ENCODE results near the gene CARMIL1.

CARMIL1 gene

GRCh38 chr6:25620391-25620790 is 341.2 kb downstream of the CARMIL1 start:
- Histone ChIP-seq H3K27ac (no peak overlapping the region), H2AFZ (no peak overlapping the region), H3K9me3 (ENCODE audit: control insufficient read depth, low read length) (no peaks in the 10 kb centered on the region), H3K79me2 (no peaks in the 10 kb centered on the region), H3K4me2 (ENCODE audit: low read length) (no peak overlapping the region), H3K36me3 (ENCODE audit: control insufficient read depth, insufficient read depth, low read length) (no peaks in the 10 kb centered on the region), H3K9ac (no peak overlapping the region), H3K4me1 (no peaks in the 10 kb centered on the region), H3K27me3 (ENCODE audit: control insufficient read depth, insufficient read depth, low read length) (no peaks in the 10 kb centered on the region), H3K4me3 (ENCODE audit: low read depth, low read length) (no peak overlapping the region)
- TF ChIP-seq CTCF (IDR thresholded peaks at IDR 0.05), result no peak

GRCh38 chr6:25623065-25623464 is 343.9 kb downstream of the CARMIL1 start:
- no peak for TF ChIP-seq CTCF (IDR thresholded peaks at IDR 0.05)
- H3K27ac ChIP-seq, result no peak overlapping the region
- no peaks in the 10 kb centered on the region for H3K79me2 ChIP-seq
- no peaks in the 10 kb centered on the region for H3K4me1 ChIP-seq
- no peak overlapping the region for H3K4me2 ChIP-seq (ENCODE audit: low read length)
- no peaks in the 10 kb centered on the region for H3K36me3 ChIP-seq (ENCODE audit: control insufficient read depth, insufficient read depth, low read length)
- H2AFZ ChIP-seq, result no peak overlapping the region
- no peaks in the 10 kb centered on the region for H3K9me3 ChIP-seq (ENCODE audit: control insufficient read depth, low read length)
- H3K9ac ChIP-seq, result no peak overlapping the region
- no peak overlapping the region for H3K4me3 ChIP-seq (ENCODE audit: low read depth, low read length)
- H3K27me3 ChIP-seq (ENCODE audit: control insufficient read depth, insufficient read depth, low read length), result no peaks in the 10 kb centered on the region

- Histone ChIP-seq H3K27ac (no peak overlapping the region), H3K36me3 (ENCODE audit: control insufficient read depth, insufficient read depth, low read length) (no peaks in the 10 kb centered on the region), H3K27me3 (ENCODE audit: control insufficient read depth, insufficient read depth, low read length) (no peaks in the 10 kb centered on the region), H2AFZ (no peak overlapping the region), H3K4me2 (ENCODE audit: low read length) (no peak overlapping the region), H3K79me2 (no peaks in the 10 kb centered on the region), H3K4me1 (no peaks in the 10 kb centered on the region), H3K4me3 (ENCODE audit: low read depth, low read length) (no peak overlapping the region), H3K9me3 (ENCODE audit: control insufficient read depth, low read length) (no peaks in the 10 kb centered on the region), H3K9ac (no peak overlapping the region)
- no peak for TF ChIP-seq CTCF (IDR thresholded peaks at IDR 0.05)
These were observed 344.7 kb downstream of the CARMIL1 start for GRCh38 chr6:25623879-25624278.

GRCh38 chr6:25627001-25627400 is 347.8 kb downstream of the CARMIL1 start:
- H2AFZ ChIP-seq, result no peak overlapping the region
- H3K27ac ChIP-seq, result no peak overlapping the region
- no peaks in the 10 kb centered on the region for H3K9me3 ChIP-seq (ENCODE audit: control insufficient read depth, low read length)
- no peak overlapping the region for H3K4me2 ChIP-seq (ENCODE audit: low read length)
- H3K4me1 ChIP-seq, result no peaks in the 10 kb centered on the region
- H3K27me3 ChIP-seq (ENCODE audit: control insufficient read depth, insufficient read depth, low read length), result no peaks in the 10 kb centered on the region
- H3K36me3 ChIP-seq (ENCODE audit: control insufficient read depth, insufficient read depth, low read length), result no peaks in the 10 kb centered on the region
- no peak overlapping the region for H3K4me3 ChIP-seq (ENCODE audit: low read depth, low read length)
- TF ChIP-seq CTCF (IDR thresholded peaks at IDR 0.05), result no peak
- no peaks in the 10 kb centered on the region for H3K79me2 ChIP-seq
- no peak overlapping the region for H3K9ac ChIP-seq

GRCh38 chr6:25628471-25629197 is 349.5 kb downstream of the CARMIL1 start:
- H3K9me3 ChIP-seq (ENCODE audit: control insufficient read depth, low read length), result no peaks in the 10 kb centered on the region
- no peak overlapping the region for H3K4me3 ChIP-seq (ENCODE audit: low read depth, low read length)
- no peak overlapping the region for H3K9ac ChIP-seq
- H3K4me1 ChIP-seq, result no peaks in the 10 kb centered on the region
- no peak overlapping the region for H3K4me2 ChIP-seq (ENCODE audit: low read length)
- no peaks in the 10 kb centered on the region for H3K79me2 ChIP-seq
- no peak overlapping the region for H3K27ac ChIP-seq
- TF ChIP-seq CTCF (IDR thresholded peaks at IDR 0.05), result no peak
- H3K27me3 ChIP-seq (ENCODE audit: control insufficient read depth, insufficient read depth, low read length), result no peaks in the 10 kb centered on the region
- no peak overlapping the region for H2AFZ ChIP-seq
- no peaks in the 10 kb centered on the region for H3K36me3 ChIP-seq (ENCODE audit: control insufficient read depth, insufficient read depth, low read length)
